Neural crest cell (in vitro differentiated cells): ENCODE results near the gene SEMA3E. TPM values are rescaled to one million over a fixed set of nuclear protein-coding genes. Genes with fewer than 3 reads are reported as not detected.

ENCODE experiments used
- DNase-seq: peaks from one replicate; pipeline ENCODE4 v3.0.0; 2021; ENCODE audit warnings: low read depth, mixed read lengths, low spot score
- H3K27ac Mint-ChIP-seq: one replicate; pipeline ENCODE4 v1.8.0; 2021; ENCODE audit warnings: mild to moderate bottlenecking, mixed read lengths; ENCODE audit not compliant: unreplicated experiment
- H3K27me3 Mint-ChIP-seq: 2 replicates; pipeline ENCODE4 v1.8.0; 2021; ENCODE audit warnings: low read depth, mild to moderate bottlenecking, mixed read lengths
- H3K36me3 Mint-ChIP-seq: 2 replicates; pipeline ENCODE4 v1.8.0; 2021; ENCODE audit warnings: low read depth, mild to moderate bottlenecking, mixed read lengths
- H3K4me1 Mint-ChIP-seq: 2 replicates; pipeline ENCODE4 v1.8.0; 2021; ENCODE audit warnings: mixed read lengths
- H3K4me3 Mint-ChIP-seq: one replicate; pipeline ENCODE4 v1.8.0; 2021; ENCODE audit warnings: mild to moderate bottlenecking, mixed read lengths
- H3K9me3 Mint-ChIP-seq: 2 replicates; pipeline ENCODE4 v1.8.0; 2021; ENCODE audit warnings: mixed read lengths
- total RNA-seq: library from RNA; stranded (reverse); gene quantifications from 2 replicates; pipeline ENCODE4 v1.2.1, GENCODE V29; 2021
- TF ChIP-seq, protein P1 (sequence below): fragments of 200-600 bp; sonication (generic); conservative IDR thresholded peaks from 2 replicates; pipeline ENCODE4 v1.5.0; 2021; ENCODE audit warnings: antibody characterized with exemption, mild to moderate bottlenecking

Gene SEMA3E
- total RNA-seq, 1 donor from 2014 or later: 0.09 TPM

DNA sequence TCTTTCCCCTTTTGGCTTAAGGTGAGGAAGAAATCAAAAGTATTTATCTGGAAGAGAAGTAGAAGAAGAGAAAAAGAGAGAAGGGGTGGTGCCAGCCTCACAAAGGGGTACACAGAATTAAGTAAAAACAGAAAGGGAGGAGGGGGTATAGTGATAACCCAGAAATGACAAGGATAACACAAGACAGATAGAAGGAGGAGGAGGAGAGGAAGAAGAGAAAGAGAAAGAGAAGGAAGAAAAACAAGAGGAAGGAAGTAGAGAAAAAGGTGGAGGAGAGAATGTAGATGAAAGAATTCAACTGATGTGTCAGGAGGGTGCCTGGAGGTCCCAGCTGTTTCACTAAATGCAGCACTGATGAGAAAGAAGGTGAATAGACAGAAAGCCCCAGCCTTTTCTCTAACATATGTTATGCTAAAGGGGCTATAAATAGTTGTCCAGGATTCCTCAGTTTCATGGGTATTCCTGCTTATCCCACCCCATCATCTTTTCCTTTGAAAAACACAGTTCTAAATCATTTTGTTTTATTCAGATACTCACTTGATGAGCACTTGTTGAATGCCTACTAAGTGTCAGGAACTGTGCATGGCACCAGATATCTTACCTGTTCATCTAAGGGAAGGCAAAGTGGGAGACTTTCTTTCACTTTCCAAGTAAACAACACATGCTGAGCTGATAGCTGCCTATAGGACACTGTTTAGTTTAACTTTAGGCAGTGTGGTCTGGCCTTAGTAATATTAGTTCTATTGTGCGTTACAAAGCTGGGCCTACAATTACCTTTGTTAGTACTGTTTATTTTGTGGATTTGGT, 8.0 kb downstream of the SEMA3E start:
- no peaks in the 10 kb centered on the region for H3K4me1 Mint-ChIP-seq
- no peaks in the 10 kb centered on the region for H3K27me3 Mint-ChIP-seq
- H3K9me3 Mint-ChIP-seq: no peaks in the 10 kb centered on the region
- H3K4me3 Mint-ChIP-seq: no peak overlapping the region
- H3K27ac Mint-ChIP-seq: peak overlapping the region; percentile 71
- H3K36me3 Mint-ChIP-seq: no peaks in the 10 kb centered on the region
- TF ChIP-seq, protein P1, sequence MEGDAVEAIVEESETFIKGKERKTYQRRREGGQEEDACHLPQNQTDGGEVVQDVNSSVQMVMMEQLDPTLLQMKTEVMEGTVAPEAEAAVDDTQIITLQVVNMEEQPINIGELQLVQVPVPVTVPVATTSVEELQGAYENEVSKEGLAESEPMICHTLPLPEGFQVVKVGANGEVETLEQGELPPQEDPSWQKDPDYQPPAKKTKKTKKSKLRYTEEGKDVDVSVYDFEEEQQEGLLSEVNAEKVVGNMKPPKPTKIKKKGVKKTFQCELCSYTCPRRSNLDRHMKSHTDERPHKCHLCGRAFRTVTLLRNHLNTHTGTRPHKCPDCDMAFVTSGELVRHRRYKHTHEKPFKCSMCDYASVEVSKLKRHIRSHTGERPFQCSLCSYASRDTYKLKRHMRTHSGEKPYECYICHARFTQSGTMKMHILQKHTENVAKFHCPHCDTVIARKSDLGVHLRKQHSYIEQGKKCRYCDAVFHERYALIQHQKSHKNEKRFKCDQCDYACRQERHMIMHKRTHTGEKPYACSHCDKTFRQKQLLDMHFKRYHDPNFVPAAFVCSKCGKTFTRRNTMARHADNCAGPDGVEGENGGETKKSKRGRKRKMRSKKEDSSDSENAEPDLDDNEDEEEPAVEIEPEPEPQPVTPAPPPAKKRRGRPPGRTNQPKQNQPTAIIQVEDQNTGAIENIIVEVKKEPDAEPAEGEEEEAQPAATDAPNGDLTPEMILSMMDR: no peak
- DNase-seq: no peak

DNA sequence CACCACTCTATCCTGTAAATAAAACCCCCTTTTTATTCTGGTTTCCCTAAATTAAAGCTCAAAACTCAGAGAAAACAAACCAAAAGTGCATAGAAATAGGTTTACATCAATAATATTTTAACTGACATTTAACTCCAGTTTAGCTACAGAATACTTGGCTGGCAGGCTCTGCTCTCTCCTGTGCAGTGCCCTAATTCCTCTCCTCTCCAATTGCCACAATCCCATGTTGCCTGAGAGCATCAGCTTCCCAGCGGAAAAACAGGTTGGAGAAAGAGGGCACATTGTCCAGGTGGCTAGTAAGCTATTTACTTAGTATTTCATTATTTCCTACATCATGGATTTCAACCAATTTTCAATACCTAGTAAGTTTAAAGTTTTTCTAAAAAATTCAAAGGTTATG, 8.7 kb downstream of the SEMA3E start:
- Mint-ChIP-seq H3K4me1 (no peaks in the 10 kb centered on the region), H3K4me3 (no peak overlapping the region), H3K27ac (no peak overlapping the region), H3K27me3 (no peaks in the 10 kb centered on the region), H3K36me3 (no peaks in the 10 kb centered on the region), H3K9me3 (no peaks in the 10 kb centered on the region)
- DNase-seq: no peak
- TF ChIP-seq, protein P1: no peak

DNA sequence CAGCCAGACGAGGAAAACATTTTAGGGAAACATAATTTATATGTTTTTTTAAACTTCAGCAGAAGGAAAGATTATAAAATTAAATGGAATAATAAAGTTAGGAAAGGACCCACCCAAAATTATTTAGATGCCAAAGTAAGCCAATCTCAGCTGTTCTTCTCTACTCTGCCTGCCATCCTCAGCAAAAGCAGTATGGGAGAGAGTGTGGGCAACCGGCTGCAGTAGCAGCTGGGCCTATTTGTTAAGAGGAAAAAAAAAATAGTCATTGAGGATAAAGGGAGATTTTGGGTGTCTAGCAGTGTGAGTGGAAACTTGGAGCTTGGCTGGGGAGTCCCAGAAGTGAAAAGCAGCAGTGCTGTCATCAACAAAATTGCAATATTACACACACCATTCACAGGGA, 15.4 kb downstream of the SEMA3E start:
- H3K4me3 Mint-ChIP-seq: no peak overlapping the region
- no peak for DNase-seq
- no peaks in the 10 kb centered on the region for H3K36me3 Mint-ChIP-seq
- H3K27me3 Mint-ChIP-seq: no peaks in the 10 kb centered on the region
- no peaks in the 10 kb centered on the region for H3K9me3 Mint-ChIP-seq
- TF ChIP-seq, protein P1: no peak
- H3K27ac Mint-ChIP-seq: no peak overlapping the region
- peaks cover 6% of the 10 kb centered on the region for H3K4me1 Mint-ChIP-seq

DNA sequence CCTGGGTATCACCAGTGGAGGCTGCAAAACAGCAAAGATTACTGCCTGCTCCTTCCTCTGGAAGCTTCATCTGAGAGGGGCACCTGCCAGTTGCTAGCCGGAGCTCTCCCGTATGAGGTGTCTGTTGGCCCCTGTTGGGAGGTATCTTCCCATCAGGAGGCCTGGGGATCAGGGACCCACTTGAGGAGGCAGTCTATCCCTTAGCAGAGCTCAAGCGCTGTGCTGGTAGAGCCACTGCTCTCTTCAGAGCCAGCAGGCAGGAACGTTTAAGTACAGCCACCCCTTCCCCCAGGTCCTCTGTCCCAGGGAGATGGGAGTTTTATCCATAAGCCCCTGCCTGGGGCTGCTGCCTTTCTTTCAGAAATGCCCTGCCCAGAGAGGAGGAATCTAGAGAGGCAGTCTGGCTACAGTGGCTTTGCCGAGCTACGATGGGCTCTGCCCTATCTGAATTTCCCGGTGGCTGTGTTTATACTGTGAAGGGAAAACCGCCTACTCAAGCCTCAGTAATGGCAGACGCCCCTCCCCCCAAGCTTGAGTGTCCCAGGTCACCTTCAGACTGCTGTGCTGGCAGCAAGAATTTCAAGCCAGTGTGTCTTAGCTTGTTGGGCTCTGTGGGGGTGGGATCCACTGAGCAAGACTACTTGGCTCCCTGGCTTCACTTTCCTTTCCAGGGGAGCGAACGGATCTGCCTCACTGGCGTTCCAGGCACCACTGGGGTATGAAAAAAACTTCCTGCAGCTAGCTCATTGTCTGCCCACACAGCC, 19.6 kb downstream of the SEMA3E start:
- Mint-ChIP-seq H3K4me1 (peaks cover 6% of the 10 kb centered on the region), H3K27ac (no peak overlapping the region), H3K4me3 (no peak overlapping the region), H3K27me3 (no peaks in the 10 kb centered on the region), H3K9me3 (no peaks in the 10 kb centered on the region), H3K36me3 (no peaks in the 10 kb centered on the region)
- TF ChIP-seq, protein P1: no peak
- DNase-seq: no peak

DNA sequence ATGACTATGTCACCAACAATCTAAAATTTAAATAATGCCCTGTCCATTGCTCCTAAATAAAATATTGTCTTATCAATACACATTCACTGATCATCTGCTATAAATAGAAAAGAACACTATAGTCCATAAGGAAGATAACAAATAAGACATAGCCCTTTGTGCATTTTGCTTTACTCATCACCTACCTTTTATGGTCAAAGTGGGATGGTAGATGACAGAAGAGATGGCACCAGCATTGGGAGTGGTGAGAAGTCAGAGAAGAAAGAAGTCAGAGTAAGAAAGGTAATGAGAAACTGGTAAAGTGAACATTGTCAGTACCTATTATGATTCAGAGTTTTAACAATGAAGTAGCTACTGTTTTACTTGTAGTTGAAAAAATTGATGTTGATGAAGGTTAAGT, 31.1 kb downstream of the SEMA3E start:
- H3K27me3 Mint-ChIP-seq: no peaks in the 10 kb centered on the region
- TF ChIP-seq, protein P1: no peak
- no peak overlapping the region for H3K4me3 Mint-ChIP-seq
- peaks cover 9% of the 10 kb centered on the region for H3K9me3 Mint-ChIP-seq
- no peak for DNase-seq
- H3K36me3 Mint-ChIP-seq: no peaks in the 10 kb centered on the region
- no peaks in the 10 kb centered on the region for H3K4me1 Mint-ChIP-seq
- no peak overlapping the region for H3K27ac Mint-ChIP-seq
